HepG2 (cell line): Measurements from ENCODE around the gene MAPK6. TPM values are rescaled to one million over a fixed set of nuclear protein-coding genes. Genes with fewer than 3 reads are reported as not detected.
A peak's percentile ranks its signal among the peaks of the same experiment; 100 is the strongest.

Source experiments
- FLYWCH1 ChIP-seq: sonication (generic); formaldehyde crosslinking; IDR thresholded peaks from 2 replicates; pipeline ENCODE4 v1.8.1; 2023; ENCODE audit warnings: mild to moderate bottlenecking, missing genetic modification reagents
- FOXA1 ChIP-seq, 2 experiments: fragments of 450-650 bp in 1 of 2; sonication (generic) in 1 of 2; formaldehyde crosslinking in 1 of 2; IDR thresholded peaks; 2 replicates each; pipeline versions ENCODE4 v1.4.0 to v1.6.1; 2016 to 2020; ENCODE audit warnings: missing genetic modification reagents in 1 of 2
- HES4 ChIP-seq: sonication (generic); formaldehyde crosslinking; IDR thresholded peaks from 2 replicates; pipeline ENCODE4 v1.9.0; 2021; ENCODE audit warnings: mild to moderate bottlenecking, missing genetic modification reagents, borderline replicate concordance
- HNRNPUL1 ChIP-seq: fragments of 200-400 bp; formaldehyde crosslinking; IDR thresholded peaks from 2 replicates; pipeline ENCODE4 v1.6.1; 2017; ENCODE audit warnings: low read depth, mild to moderate bottlenecking, low read length, moderate library complexity
- NPAS2 ChIP-seq: sonication (generic); formaldehyde crosslinking; IDR thresholded peaks from 2 replicates; pipeline ENCODE4 v1.8.0; 2022; ENCODE audit warnings: mild to moderate bottlenecking, missing genetic modification reagents, borderline replicate concordance
- WIZ ChIP-seq: sonication (generic); formaldehyde crosslinking; IDR thresholded peaks from 2 replicates; pipeline ENCODE4 v1.5.1; 2020; ENCODE audit warnings: mild to moderate bottlenecking, missing genetic modification reagents
- YY1 ChIP-seq: IDR thresholded peaks from 2 replicates; pipeline ENCODE4 v1.6.1; 2011; ENCODE audit warnings: low read length, low read depth, moderate library complexity, mild to moderate bottlenecking; ENCODE audit not compliant: insufficient read depth, insufficient replicate concordance
- ZBTB1 ChIP-seq: sonication (generic); formaldehyde crosslinking; IDR thresholded peaks from 2 replicates; pipeline ENCODE4 v1.4.0; 2020; ENCODE audit warnings: missing genetic modification reagents, borderline replicate concordance
- ZNF317 ChIP-seq: sonication (generic); formaldehyde crosslinking; IDR thresholded peaks from 2 replicates; pipeline ENCODE4 v1.5.0; 2020; ENCODE audit warnings: mild to moderate bottlenecking, missing genetic modification reagents
- ZNF451 ChIP-seq: sonication (generic); formaldehyde crosslinking; IDR thresholded peaks from 2 replicates; pipeline ENCODE4 v1.5.0; 2020; ENCODE audit warnings: mild to moderate bottlenecking, missing genetic modification reagents
- ZNF761 ChIP-seq: sonication (generic); formaldehyde crosslinking; conservative IDR thresholded peaks from 2 replicates; pipeline ENCODE4 v1.4.0; 2020; ENCODE audit warnings: mild to moderate bottlenecking, missing genetic modification reagents
- polyA plus RNA-seq, 8 experiments: library from polyadenylated mRNA; depleted of rRNA in 3 of 8; stranded (reverse) in 7 of 8; unstranded in 1 of 8; fragments of >200 nt; fragmentation: Illumina TruSeq in 4 of 8; extraction: Trizol in 4 of 8; gene quantifications; 2 replicates each; pipeline versions ENCODE4 v1.2.1 to v1.2.3, GENCODE V29; 2011 to 2016; ENCODE audit warnings: low read depth in 4 of 8, missing spikeins in 1 of 8, mixed read lengths in 1 of 8; ENCODE audit not compliant: insufficient read depth in 1 of 8
- total RNA-seq, 5 experiments: library from RNA; depleted of rRNA; stranded (reverse); fragments of >200 nt; fragmentation: Illumina TruSeq; extraction: Trizol; gene quantifications; 2 replicates each; pipeline ENCODE4 v1.2.3, GENCODE V29; 2016; ENCODE audit warnings: low read depth in 1 of 5
- TF ChIP-seq, protein P1 (sequence below): sonication (generic); formaldehyde crosslinking; IDR thresholded peaks from 2 replicates; pipeline ENCODE4 v1.4.0; 2020; ENCODE audit warnings: low read depth, missing genetic modification reagents
- TF ChIP-seq, protein P2 (sequence below): fragments of 450-650 bp; IDR thresholded peaks from 2 replicates; pipeline ENCODE4 v1.6.1; 2017; ENCODE audit warnings: mild to moderate bottlenecking
- TF ChIP-seq, protein P3 (sequence below): sonication (generic); formaldehyde crosslinking; IDR thresholded peaks from 2 replicates; pipeline ENCODE4 v1.4.0; 2020; ENCODE audit warnings: mild to moderate bottlenecking, missing genetic modification reagents, borderline replicate concordance
- TF ChIP-seq, protein P4 (sequence below): IDR thresholded peaks from 2 replicates; pipeline ENCODE4 v1.6.1; 2016; ENCODE audit warnings: missing biosample characterization, missing genetic modification reagents, low read depth
- TF ChIP-seq, protein P5 (sequence below): sonication (generic); formaldehyde crosslinking; IDR thresholded peaks from 2 replicates; pipeline ENCODE4 v1.4.0; 2020; ENCODE audit warnings: mild to moderate bottlenecking, missing genetic modification reagents

MAPK6 gene
- total and polyA plus RNA-seq, 2 of the 13 experiments (the other 11 are each of a cell fraction or from before 2014, with no cell fraction given): 89.5 to 99.7 TPM

DNA sequence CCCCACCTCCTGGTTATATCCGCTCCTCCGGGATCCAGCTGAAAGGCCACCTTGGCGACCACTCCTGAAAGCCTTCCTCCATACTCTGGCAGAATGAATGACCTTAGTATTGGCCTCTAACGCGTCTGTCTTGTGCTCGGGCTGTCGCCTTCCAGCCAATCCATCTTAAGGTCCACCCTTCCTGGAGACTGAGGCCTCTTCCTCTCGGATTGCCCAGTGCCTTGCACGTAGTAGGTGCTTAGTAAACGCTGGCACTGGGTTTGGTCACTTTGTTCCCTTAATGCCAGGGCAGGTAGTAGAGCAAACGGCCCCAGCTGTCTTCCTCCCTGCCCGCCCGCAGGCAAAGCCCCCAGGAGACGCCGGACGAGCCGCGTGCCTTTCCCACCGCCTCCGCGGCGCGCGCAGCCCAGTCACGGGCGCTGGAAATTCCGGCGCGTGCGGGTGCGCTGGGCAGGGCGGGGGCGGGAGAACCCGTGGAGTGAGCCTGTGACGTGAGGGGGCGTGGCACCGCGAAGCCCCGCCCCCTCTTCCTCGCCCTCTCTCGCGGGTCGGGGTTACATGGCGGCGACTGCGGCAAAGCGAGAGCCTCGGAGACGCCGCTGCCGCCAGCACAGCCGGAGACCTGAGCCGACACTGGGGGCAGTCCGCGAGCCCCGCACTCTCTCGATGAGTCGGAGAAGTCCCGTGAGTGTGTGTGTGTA, at the start of gene MAPK6 (continued):
- TF ChIP-seq, protein P1, sequence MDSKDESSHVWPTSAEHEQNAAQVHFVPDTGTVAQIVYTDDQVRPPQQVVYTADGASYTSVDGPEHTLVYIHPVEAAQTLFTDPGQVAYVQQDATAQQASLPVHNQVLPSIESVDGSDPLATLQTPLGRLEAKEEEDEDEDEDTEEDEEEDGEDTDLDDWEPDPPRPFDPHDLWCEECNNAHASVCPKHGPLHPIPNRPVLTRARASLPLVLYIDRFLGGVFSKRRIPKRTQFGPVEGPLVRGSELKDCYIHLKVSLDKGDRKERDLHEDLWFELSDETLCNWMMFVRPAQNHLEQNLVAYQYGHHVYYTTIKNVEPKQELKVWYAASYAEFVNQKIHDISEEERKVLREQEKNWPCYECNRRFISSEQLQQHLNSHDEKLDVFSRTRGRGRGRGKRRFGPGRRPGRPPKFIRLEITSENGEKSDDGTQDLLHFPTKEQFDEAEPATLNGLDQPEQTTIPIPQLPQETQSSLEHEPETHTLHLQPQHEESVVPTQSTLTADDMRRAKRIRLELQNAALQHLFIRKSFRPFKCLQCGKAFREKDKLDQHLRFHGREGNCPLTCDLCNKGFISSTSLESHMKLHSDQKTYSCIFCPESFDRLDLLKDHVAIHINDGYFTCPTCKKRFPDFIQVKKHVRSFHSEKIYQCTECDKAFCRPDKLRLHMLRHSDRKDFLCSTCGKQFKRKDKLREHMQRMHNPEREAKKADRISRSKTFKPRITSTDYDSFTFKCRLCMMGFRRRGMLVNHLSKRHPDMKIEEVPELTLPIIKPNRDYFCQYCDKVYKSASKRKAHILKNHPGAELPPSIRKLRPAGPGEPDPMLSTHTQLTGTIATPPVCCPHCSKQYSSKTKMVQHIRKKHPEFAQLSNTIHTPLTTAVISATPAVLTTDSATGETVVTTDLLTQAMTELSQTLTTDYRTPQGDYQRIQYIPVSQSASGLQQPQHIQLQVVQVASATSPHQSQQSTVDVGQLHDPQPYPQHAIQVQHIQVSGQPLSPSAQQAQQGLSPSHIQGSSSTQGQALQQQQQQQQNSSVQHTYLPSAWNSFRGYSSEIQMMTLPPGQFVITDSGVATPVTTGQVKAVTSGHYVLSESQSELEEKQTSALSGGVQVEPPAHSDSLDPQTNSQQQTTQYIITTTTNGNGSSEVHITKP (CRISPR knock-in tag): no peak
- TF ChIP-seq NPAS2 (CRISPR knock-in tag): 0 out of 2 replicates have a peak, but pooled peaks have one; percentile 42
- peak; percentile 96 for TF ChIP-seq YY1
- TF ChIP-seq, protein P2, sequence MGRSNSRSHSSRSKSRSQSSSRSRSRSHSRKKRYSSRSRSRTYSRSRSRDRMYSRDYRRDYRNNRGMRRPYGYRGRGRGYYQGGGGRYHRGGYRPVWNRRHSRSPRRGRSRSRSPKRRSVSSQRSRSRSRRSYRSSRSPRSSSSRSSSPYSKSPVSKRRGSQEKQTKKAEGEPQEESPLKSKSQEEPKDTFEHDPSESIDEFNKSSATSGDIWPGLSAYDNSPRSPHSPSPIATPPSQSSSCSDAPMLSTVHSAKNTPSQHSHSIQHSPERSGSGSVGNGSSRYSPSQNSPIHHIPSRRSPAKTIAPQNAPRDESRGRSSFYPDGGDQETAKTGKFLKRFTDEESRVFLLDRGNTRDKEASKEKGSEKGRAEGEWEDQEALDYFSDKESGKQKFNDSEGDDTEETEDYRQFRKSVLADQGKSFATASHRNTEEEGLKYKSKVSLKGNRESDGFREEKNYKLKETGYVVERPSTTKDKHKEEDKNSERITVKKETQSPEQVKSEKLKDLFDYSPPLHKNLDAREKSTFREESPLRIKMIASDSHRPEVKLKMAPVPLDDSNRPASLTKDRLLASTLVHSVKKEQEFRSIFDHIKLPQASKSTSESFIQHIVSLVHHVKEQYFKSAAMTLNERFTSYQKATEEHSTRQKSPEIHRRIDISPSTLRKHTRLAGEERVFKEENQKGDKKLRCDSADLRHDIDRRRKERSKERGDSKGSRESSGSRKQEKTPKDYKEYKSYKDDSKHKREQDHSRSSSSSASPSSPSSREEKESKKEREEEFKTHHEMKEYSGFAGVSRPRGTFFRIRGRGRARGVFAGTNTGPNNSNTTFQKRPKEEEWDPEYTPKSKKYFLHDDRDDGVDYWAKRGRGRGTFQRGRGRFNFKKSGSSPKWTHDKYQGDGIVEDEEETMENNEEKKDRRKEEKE: no peak
- peak; percentile 87 for TF ChIP-seq ZNF317 (CRISPR knock-in tag)
- TF ChIP-seq HNRNPUL1: 0 out of 2 replicates have a peak, but pooled peaks have one; percentile 24
- TF ChIP-seq ZNF761: 0 out of 2 replicates have a peak, but pooled peaks have one; percentile 28
- peak; percentile 66; the same call in 1 of the 2 replicates for TF ChIP-seq ZBTB1 (CRISPR knock-in tag)
- TF ChIP-seq, protein P3, sequence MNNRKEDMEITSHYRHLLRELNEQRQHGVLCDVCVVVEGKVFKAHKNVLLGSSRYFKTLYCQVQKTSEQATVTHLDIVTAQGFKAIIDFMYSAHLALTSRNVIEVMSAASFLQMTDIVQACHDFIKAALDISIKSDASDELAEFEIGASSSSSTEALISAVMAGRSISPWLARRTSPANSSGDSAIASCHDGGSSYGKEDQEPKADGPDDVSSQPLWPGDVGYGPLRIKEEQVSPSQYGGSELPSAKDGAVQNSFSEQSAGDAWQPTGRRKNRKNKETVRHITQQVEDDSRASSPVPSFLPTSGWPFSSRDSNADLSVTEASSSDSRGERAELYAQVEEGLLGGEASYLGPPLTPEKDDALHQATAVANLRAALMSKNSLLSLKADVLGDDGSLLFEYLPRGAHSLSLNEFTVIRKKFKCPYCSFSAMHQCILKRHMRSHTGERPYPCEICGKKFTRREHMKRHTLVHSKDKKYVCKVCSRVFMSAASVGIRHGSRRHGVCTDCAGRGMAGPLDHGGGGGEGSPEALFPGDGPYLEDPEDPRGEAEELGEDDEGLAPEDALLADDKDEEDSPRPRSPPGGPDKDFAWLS (CRISPR knock-in tag): no peak
- no peak for TF ChIP-seq FOXA1 (IDR thresholded peaks at IDR 0.05)
- no peak for TF ChIP-seq FOXA1 (CRISPR knock-in tag; IDR thresholded peaks at IDR 0.05)
- TF ChIP-seq WIZ (CRISPR knock-in tag): no peak; the same call in 1 of the 2 replicates
- TF ChIP-seq, protein P4, sequence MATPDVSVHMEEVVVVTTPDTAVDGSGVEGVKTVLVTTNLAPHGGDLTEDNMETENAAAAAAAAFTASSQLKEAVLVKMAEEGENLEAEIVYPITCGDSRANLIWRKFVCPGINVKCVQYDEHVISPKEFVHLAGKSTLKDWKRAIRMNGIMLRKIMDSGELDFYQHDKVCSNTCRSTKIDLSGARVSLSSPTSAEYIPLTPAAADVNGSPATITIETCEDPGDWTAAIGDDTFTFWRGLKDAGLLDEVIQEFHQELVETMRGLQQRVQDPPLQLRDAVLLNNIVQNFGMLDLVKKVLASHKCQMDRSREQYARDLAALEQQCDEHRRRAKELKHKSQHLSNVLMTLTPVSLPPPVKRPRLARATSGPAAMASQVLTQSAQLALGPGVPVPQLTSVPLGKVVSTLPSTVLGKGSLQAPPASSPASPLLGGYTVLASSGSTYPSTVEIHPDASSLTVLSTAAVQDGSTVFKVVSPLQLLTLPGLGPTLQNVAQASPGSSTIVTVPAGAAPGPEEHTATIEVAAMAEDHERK: no peak
- TF ChIP-seq HES4 (CRISPR knock-in tag): peak; percentile 73
- TF ChIP-seq ZNF451: peak; percentile 81; the same call in 1 of the 2 replicates
- TF ChIP-seq, protein P5, sequence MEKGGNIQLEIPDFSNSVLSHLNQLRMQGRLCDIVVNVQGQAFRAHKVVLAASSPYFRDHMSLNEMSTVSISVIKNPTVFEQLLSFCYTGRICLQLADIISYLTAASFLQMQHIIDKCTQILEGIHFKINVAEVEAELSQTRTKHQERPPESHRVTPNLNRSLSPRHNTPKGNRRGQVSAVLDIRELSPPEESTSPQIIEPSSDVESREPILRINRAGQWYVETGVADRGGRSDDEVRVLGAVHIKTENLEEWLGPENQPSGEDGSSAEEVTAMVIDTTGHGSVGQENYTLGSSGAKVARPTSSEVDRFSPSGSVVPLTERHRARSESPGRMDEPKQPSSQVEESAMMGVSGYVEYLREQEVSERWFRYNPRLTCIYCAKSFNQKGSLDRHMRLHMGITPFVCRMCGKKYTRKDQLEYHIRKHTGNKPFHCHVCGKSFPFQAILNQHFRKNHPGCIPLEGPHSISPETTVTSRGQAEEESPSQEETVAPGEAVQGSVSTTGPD (CRISPR knock-in tag): no peak
- TF ChIP-seq FLYWCH1 (CRISPR knock-in tag): no peak
